ENCODE data around the gene TENM4. TPM values are rescaled to one million over a fixed set of nuclear protein-coding genes. Genes with fewer than 3 reads are reported as not detected.

Gene TENM4
- total and polyA plus RNA-seq, 2 of the 8 experiments (the other 6 are each of a cell fraction or from before 2014, with no cell fraction given), result 3.5 to 7.2 TPM

DNA sequence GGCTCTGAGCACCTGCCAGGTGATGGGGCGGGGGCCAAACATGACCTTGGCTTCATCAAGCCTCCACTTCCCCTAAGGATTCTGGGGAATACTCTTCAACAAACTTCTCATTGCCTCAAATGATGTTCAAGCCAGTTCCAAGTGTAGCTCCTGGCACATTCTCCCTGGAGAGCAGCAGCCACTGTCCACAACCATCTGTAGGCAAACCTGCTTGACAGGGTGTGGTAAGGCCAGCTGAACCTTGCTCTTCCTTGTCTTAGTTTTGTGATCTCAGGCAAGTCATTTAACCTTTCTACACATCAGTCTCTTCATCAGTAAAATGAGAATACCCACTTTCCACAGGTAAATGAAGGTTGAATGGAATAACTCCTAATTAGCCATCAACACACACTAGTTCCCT is 323.3 kb downstream of the TENM4 start (continued):
- TF ChIP-seq, protein P1, sequence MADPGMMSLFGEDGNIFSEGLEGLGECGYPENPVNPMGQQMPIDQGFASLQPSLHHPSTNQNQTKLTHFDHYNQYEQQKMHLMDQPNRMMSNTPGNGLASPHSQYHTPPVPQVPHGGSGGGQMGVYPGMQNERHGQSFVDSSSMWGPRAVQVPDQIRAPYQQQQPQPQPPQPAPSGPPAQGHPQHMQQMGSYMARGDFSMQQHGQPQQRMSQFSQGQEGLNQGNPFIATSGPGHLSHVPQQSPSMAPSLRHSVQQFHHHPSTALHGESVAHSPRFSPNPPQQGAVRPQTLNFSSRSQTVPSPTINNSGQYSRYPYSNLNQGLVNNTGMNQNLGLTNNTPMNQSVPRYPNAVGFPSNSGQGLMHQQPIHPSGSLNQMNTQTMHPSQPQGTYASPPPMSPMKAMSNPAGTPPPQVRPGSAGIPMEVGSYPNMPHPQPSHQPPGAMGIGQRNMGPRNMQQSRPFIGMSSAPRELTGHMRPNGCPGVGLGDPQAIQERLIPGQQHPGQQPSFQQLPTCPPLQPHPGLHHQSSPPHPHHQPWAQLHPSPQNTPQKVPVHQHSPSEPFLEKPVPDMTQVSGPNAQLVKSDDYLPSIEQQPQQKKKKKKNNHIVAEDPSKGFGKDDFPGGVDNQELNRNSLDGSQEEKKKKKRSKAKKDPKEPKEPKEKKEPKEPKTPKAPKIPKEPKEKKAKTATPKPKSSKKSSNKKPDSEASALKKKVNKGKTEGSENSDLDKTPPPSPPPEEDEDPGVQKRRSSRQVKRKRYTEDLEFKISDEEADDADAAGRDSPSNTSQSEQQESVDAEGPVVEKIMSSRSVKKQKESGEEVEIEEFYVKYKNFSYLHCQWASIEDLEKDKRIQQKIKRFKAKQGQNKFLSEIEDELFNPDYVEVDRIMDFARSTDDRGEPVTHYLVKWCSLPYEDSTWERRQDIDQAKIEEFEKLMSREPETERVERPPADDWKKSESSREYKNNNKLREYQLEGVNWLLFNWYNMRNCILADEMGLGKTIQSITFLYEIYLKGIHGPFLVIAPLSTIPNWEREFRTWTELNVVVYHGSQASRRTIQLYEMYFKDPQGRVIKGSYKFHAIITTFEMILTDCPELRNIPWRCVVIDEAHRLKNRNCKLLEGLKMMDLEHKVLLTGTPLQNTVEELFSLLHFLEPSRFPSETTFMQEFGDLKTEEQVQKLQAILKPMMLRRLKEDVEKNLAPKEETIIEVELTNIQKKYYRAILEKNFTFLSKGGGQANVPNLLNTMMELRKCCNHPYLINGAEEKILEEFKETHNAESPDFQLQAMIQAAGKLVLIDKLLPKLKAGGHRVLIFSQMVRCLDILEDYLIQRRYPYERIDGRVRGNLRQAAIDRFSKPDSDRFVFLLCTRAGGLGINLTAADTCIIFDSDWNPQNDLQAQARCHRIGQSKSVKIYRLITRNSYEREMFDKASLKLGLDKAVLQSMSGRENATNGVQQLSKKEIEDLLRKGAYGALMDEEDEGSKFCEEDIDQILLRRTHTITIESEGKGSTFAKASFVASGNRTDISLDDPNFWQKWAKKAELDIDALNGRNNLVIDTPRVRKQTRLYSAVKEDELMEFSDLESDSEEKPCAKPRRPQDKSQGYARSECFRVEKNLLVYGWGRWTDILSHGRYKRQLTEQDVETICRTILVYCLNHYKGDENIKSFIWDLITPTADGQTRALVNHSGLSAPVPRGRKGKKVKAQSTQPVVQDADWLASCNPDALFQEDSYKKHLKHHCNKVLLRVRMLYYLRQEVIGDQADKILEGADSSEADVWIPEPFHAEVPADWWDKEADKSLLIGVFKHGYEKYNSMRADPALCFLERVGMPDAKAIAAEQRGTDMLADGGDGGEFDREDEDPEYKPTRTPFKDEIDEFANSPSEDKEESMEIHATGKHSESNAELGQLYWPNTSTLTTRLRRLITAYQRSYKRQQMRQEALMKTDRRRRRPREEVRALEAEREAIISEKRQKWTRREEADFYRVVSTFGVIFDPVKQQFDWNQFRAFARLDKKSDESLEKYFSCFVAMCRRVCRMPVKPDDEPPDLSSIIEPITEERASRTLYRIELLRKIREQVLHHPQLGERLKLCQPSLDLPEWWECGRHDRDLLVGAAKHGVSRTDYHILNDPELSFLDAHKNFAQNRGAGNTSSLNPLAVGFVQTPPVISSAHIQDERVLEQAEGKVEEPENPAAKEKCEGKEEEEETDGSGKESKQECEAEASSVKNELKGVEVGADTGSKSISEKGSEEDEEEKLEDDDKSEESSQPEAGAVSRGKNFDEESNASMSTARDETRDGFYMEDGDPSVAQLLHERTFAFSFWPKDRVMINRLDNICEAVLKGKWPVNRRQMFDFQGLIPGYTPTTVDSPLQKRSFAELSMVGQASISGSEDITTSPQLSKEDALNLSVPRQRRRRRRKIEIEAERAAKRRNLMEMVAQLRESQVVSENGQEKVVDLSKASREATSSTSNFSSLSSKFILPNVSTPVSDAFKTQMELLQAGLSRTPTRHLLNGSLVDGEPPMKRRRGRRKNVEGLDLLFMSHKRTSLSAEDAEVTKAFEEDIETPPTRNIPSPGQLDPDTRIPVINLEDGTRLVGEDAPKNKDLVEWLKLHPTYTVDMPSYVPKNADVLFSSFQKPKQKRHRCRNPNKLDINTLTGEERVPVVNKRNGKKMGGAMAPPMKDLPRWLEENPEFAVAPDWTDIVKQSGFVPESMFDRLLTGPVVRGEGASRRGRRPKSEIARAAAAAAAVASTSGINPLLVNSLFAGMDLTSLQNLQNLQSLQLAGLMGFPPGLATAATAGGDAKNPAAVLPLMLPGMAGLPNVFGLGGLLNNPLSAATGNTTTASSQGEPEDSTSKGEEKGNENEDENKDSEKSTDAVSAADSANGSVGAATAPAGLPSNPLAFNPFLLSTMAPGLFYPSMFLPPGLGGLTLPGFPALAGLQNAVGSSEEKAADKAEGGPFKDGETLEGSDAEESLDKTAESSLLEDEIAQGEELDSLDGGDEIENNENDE (IDR thresholded peaks at IDR 0.05; ENCODE audit: insufficient replicate concordance, low read length), result no peak
- no peak for TF ChIP-seq GABPA (IDR thresholded peaks at IDR 0.05; ENCODE audit: borderline replicate concordance, insufficient read depth, low read length)
- no peak for TF ChIP-seq CHD1 (IDR thresholded peaks at IDR 0.05; ENCODE audit: low read depth, low read length)
- TF ChIP-seq TBP (IDR thresholded peaks at IDR 0.05; ENCODE audit: low read depth, low read length), result no peak
- TF ChIP-seq JUND (IDR thresholded peaks at IDR 0.05; ENCODE audit: low read length), result no peak
- TF ChIP-seq RFX5 (IDR thresholded peaks at IDR 0.05; ENCODE audit: borderline replicate concordance, low read depth, low read length), result no peak
- no peak for TF ChIP-seq YY1 (IDR thresholded peaks at IDR 0.05; ENCODE audit: low read depth, low read length)
- TF ChIP-seq, protein P2, sequence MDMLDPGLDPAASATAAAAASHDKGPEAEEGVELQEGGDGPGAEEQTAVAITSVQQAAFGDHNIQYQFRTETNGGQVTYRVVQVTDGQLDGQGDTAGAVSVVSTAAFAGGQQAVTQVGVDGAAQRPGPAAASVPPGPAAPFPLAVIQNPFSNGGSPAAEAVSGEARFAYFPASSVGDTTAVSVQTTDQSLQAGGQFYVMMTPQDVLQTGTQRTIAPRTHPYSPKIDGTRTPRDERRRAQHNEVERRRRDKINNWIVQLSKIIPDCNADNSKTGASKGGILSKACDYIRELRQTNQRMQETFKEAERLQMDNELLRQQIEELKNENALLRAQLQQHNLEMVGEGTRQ (IDR thresholded peaks at IDR 0.05; ENCODE audit: low read length), result no peak
